GM23338 (cell line): ENCODE measurements around the gene STIM1. TPM values are rescaled to one million over a fixed set of nuclear protein-coding genes. Genes with fewer than 3 reads are reported as not detected.

ENCODE experiments used
- ATAC-seq: fragments of 200-7000 bp; cut with Tn5 transposase; 3 replicates; pipeline ENCODE4 v1.9.1; 2020
- DNase-seq: peaks from one replicate; pipeline ENCODE4 v3.0.0-alpha.2; 2015; ENCODE audit warnings: low spot score
- H2AFZ ChIP-seq: fragments of 200-600 bp; sonication (generic); 2 replicates; pipeline ENCODE4 v1.8.0; 2016; ENCODE audit warnings: antibody characterized with exemption, mild to moderate bottlenecking, moderate library complexity
- H3F3A ChIP-seq: fragments of 200-600 bp; sonication (generic); replicated peaks from 2 replicates; pipeline ENCODE4 v1.8.0; 2017; ENCODE audit warnings: antibody characterized with exemption, mixed run types, low read depth
- H3K27ac ChIP-seq: fragments of 200-600 bp; sonication (generic); 2 replicates; pipeline ENCODE4 v1.6.1; 2016; ENCODE audit warnings: low read depth
- H3K27me3 ChIP-seq: fragments of 200-600 bp; sonication (generic); 2 replicates; pipeline ENCODE4 v1.8.0; 2016; ENCODE audit warnings: mild to moderate bottlenecking, mixed run types, moderate library complexity; ENCODE audit not compliant: insufficient read depth
- H3K36me3 ChIP-seq: fragments of 200-600 bp; sonication (generic); 2 replicates; pipeline ENCODE4 v1.8.0; 2016; ENCODE audit warnings: mild to moderate bottlenecking; ENCODE audit not compliant: insufficient read depth
- H3K4me1 ChIP-seq: fragments of 200-600 bp; sonication (generic); 2 replicates; pipeline ENCODE4 v1.8.0; 2016; ENCODE audit warnings: mild to moderate bottlenecking, moderate library complexity; ENCODE audit not compliant: insufficient read depth
- H3K4me2 ChIP-seq: fragments of 200-600 bp; sonication (generic); 2 replicates; pipeline ENCODE4 v1.7.1; 2017; ENCODE audit warnings: mixed run types
- H3K4me3 ChIP-seq: fragments of 200-600 bp; sonication (generic); 2 replicates; pipeline ENCODE4 v1.6.1; 2016; ENCODE audit warnings: mixed run types
- H3K79me2 ChIP-seq: fragments of 200-600 bp; sonication (generic); replicated peaks from 2 replicates; pipeline ENCODE4 v1.8.0; 2017; ENCODE audit warnings: mild to moderate bottlenecking; ENCODE audit not compliant: insufficient read depth
- H3K9me2 ChIP-seq: fragments of 200-600 bp; sonication (generic); 2 replicates; pipeline ENCODE4 v1.8.0; 2017; ENCODE audit not compliant: insufficient read depth
- H4K20me1 ChIP-seq: fragments of 200-600 bp; sonication (generic); replicated peaks from 2 replicates; pipeline ENCODE4 v1.8.0; 2017; ENCODE audit warnings: mild to moderate bottlenecking; ENCODE audit not compliant: insufficient read depth
- H3K27ac Mint-ChIP-seq: 2 replicates; pipeline ENCODE4 v1.8.0; 2020; ENCODE audit warnings: inconsistent platforms, mild to moderate bottlenecking, moderate library complexity, mixed read lengths
- H3K27me3 Mint-ChIP-seq: 3 replicates; pipeline ENCODE4 v1.8.0; 2022; ENCODE audit warnings: low read depth, mild to moderate bottlenecking, moderate library complexity, mixed read lengths, inconsistent platforms; ENCODE audit not compliant: insufficient read depth, poor library complexity
- H3K36me3 Mint-ChIP-seq: 3 replicates; pipeline ENCODE4 v1.8.0; 2021; ENCODE audit warnings: low read depth, mild to moderate bottlenecking, inconsistent platforms, moderate library complexity, mixed read lengths
- H3K4me1 Mint-ChIP-seq: 3 replicates; pipeline ENCODE4 v1.8.0; 2020; ENCODE audit warnings: mild to moderate bottlenecking, inconsistent platforms, mixed read lengths
- H3K4me3 Mint-ChIP-seq: 3 replicates; pipeline ENCODE4 v1.8.0; 2021; ENCODE audit warnings: moderate library complexity, mild to moderate bottlenecking, inconsistent platforms, mixed read lengths
- H3K9me3 Mint-ChIP-seq: 3 replicates; pipeline ENCODE4 v1.8.0; 2020; ENCODE audit warnings: moderate library complexity, mild to moderate bottlenecking, inconsistent platforms, mixed read lengths
- CREB1 ChIP-seq: fragments of 250-450 bp; sonication (Bioruptor Pico); IDR thresholded peaks from 2 replicates; pipeline ENCODE4 v1.5.0; 2020; ENCODE audit warnings: low read depth, mild to moderate bottlenecking, moderate library complexity
- EZH2 ChIP-seq: fragments of 200-600 bp; sonication (generic); IDR thresholded peaks from one replicate; pipeline ENCODE4 v1.8.0; 2017; ENCODE audit warnings: antibody characterized with exemption, mild to moderate bottlenecking, low read depth; ENCODE audit not compliant: unreplicated experiment
- EZH2phosphoT487 ChIP-seq: fragments of 200-600 bp; sonication (generic); IDR thresholded peaks from one replicate; pipeline ENCODE4 v1.8.1; 2018; ENCODE audit warnings: antibody characterized with exemption; ENCODE audit not compliant: unreplicated experiment
- JUNB ChIP-seq: IDR thresholded peaks from one replicate; pipeline ENCODE4 v1.6.1; 2016; ENCODE audit warnings: antibody characterized with exemption; ENCODE audit not compliant: unreplicated experiment
- NANOG ChIP-seq: IDR thresholded peaks from 2 replicates; pipeline ENCODE4 v1.6.1; 2016; ENCODE audit warnings: antibody characterized with exemption, borderline replicate concordance
- POLR2AphosphoS5 ChIP-seq: IDR thresholded peaks from 2 replicates; pipeline ENCODE4 v1.6.1; 2016; ENCODE audit warnings: antibody characterized with exemption, low read depth
- STAT1 ChIP-seq: IDR thresholded peaks from one replicate; pipeline ENCODE4 v1.6.1; 2016; ENCODE audit warnings: antibody characterized with exemption; ENCODE audit not compliant: unreplicated experiment
- ZNF114 ChIP-seq: fragments of 250-450 bp; sonication (Bioruptor Pico); IDR thresholded peaks from 2 replicates; pipeline ENCODE4 v1.5.0; 2020; ENCODE audit warnings: mild to moderate bottlenecking, moderate library complexity
- ZNF331 ChIP-seq: fragments of 250-450 bp; sonication (Bioruptor Pico); IDR thresholded peaks from 2 replicates; pipeline ENCODE4 v1.5.0; 2020; ENCODE audit warnings: low read depth, mild to moderate bottlenecking, moderate library complexity
- polyA plus RNA-seq: library from polyadenylated mRNA; unstranded; fragments of >200 nt; fragmentation: Nextera tagmentation; extraction: Ambion mirVana; gene quantifications from 2 replicates; pipeline ENCODE4 v1.2.1, GENCODE V29; 2016
- total RNA-seq: library from RNA; depleted of rRNA; stranded (reverse); fragments of >200 nt; shearing (Covaris generic); gene quantifications from 2 replicates; pipeline ENCODE4 v1.2.3, GENCODE V29; 2014
- TF ChIP-seq, protein P1 (sequence below): fragments of 250-450 bp; sonication (Bioruptor Pico); IDR thresholded peaks from 2 replicates; pipeline ENCODE4 v1.5.0; 2020; ENCODE audit warnings: mild to moderate bottlenecking, moderate library complexity
- TF ChIP-seq, protein P2 (sequence below): IDR thresholded peaks from 2 replicates; pipeline ENCODE4 v1.6.1; 2016; ENCODE audit warnings: antibody characterized with exemption
- TF ChIP-seq, protein P3 (sequence below): IDR thresholded peaks from one replicate; pipeline ENCODE4 v1.6.1; 2018; ENCODE audit warnings: antibody characterized with exemption; ENCODE audit not compliant: unreplicated experiment
- TF ChIP-seq, protein P4 (sequence below), 2 experiments: fragments of 200-600 bp in 1 of 2; sonication (generic) in 1 of 2; conservative IDR thresholded peaks; 2 replicates each; pipeline versions ENCODE4 v1.5.1 to v1.6.1; 2016 to 2017; ENCODE audit warnings: antibody characterized with exemption in 2 of 2, low read depth in 2 of 2, mild to moderate bottlenecking in 2 of 2, moderate library complexity in 1 of 2

Gene STIM1
- total and polyA plus RNA-seq, 2 experiments from 2014 or later = 3.5 to 14.0 TPM

DNA sequence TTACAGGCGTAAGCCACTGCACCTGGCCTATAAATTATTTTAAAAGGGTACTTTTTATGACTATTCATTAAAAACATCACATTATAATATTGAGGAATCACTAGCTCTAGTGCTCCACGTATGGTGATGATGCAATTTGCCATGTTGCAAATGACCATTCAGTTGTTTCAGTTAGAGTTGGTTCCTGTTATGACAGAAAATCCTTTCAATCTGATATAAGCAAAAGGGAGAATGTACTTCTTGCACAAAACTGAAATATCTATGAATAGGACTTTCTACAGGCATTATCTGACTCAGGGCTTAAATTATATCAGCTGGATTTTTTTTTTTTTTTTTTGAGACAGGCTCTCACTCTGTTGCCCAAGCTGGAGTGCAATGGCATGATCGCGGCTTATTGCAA is 193.5 kb downstream of the STIM1 start:
- no peaks in the 10 kb centered on the region; the same call in 1 of the 2 replicates for H4K20me1 ChIP-seq
- no peaks in the 10 kb centered on the region for H3K79me2 ChIP-seq
- DNase-seq = no peak
- no peaks in the 10 kb centered on the region for H3K9me2 ChIP-seq
- Mint-ChIP-seq H3K9me3 (no peaks in the 10 kb centered on the region; the same call in 2 of the 3 replicates), H3K4me3 (no peak overlapping the region), H3K36me3 (0 out of 3 replicates have a peak, but pooled peaks cover 4% of the 10 kb centered on the region), H3K27ac (no peak overlapping the region), H3K4me1 (no peaks in the 10 kb centered on the region), H3K27me3 (peaks cover 4% of the 10 kb centered on the region)
- no peak overlapping the region for H2AFZ ChIP-seq
- H3K4me2 ChIP-seq = no peak overlapping the region
- no peak overlapping the region for H3K27ac ChIP-seq
- no peak for ATAC-seq
- H3K4me1 ChIP-seq = no peaks in the 10 kb centered on the region
- no peaks in the 10 kb centered on the region for H3K36me3 ChIP-seq
- H3K4me3 ChIP-seq = no peak overlapping the region
- TF ChIP-seq STAT1 (no peak), NANOG (no peak), EZH2 (no peak), EZH2phosphoT487 (no peak), POLR2AphosphoS5 (no peak), ZNF331 (no peak), ZNF114 (CRISPR knock-in tag) (no peak), JUNB (no peak), CREB1 (CRISPR knock-in tag) (no peak)
- TF ChIP-seq, protein P1, sequence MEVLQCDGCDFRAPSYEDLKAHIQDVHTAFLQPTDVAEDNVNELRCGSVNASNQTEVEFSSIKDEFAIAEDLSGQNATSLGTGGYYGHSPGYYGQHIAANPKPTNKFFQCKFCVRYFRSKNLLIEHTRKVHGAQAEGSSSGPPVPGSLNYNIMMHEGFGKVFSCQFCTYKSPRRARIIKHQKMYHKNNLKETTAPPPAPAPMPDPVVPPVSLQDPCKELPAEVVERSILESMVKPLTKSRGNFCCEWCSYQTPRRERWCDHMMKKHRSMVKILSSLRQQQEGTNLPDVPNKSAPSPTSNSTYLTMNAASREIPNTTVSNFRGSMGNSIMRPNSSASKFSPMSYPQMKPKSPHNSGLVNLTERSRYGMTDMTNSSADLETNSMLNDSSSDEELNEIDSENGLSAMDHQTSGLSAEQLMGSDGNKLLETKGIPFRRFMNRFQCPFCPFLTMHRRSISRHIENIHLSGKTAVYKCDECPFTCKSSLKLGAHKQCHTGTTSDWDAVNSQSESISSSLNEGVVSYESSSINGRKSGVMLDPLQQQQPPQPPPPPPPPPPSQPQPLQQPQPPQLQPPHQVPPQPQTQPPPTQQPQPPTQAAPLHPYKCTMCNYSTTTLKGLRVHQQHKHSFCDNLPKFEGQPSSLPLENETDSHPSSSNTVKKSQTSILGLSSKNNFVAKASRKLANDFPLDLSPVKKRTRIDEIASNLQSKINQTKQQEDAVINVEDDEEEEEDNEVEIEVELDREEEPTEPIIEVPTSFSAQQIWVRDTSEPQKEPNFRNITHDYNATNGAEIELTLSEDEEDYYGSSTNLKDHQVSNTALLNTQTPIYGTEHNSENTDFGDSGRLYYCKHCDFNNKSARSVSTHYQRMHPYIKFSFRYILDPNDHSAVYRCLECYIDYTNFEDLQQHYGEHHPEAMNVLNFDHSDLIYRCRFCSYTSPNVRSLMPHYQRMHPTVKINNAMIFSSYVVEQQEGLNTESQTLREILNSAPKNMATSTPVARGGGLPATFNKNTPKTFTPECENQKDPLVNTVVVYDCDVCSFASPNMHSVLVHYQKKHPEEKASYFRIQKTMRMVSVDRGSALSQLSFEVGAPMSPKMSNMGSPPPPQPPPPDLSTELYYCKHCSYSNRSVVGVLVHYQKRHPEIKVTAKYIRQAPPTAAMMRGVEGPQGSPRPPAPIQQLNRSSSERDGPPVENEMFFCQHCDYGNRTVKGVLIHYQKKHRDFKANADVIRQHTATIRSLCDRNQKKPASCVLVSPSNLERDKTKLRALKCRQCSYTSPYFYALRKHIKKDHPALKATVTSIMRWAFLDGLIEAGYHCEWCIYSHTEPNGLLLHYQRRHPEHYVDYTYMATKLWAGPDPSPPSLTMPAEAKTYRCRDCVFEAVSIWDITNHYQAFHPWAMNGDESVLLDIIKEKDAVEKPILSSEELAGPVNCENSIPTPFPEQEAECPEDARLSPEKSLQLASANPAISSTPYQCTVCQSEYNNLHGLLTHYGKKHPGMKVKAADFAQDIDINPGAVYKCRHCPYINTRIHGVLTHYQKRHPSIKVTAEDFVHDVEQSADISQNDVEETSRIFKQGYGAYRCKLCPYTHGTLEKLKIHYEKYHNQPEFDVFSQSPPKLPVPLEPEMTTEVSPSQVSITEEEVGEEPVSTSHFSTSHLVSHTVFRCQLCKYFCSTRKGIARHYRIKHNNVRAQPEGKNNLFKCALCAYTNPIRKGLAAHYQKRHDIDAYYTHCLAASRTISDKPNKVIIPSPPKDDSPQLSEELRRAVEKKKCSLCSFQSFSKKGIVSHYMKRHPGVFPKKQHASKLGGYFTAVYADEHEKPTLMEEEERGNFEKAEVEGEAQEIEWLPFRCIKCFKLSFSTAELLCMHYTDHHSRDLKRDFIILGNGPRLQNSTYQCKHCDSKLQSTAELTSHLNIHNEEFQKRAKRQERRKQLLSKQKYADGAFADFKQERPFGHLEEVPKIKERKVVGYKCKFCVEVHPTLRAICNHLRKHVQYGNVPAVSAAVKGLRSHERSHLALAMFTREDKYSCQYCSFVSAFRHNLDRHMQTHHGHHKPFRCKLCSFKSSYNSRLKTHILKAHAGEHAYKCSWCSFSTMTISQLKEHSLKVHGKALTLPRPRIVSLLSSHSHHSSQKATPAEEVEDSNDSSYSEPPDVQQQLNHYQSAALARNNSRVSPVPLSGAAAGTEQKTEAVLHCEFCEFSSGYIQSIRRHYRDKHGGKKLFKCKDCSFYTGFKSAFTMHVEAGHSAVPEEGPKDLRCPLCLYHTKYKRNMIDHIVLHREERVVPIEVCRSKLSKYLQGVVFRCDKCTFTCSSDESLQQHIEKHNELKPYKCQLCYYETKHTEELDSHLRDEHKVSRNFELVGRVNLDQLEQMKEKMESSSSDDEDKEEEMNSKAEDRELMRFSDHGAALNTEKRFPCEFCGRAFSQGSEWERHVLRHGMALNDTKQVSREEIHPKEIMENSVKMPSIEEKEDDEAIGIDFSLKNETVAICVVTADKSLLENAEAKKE = no peak
- TF ChIP-seq, protein P2, sequence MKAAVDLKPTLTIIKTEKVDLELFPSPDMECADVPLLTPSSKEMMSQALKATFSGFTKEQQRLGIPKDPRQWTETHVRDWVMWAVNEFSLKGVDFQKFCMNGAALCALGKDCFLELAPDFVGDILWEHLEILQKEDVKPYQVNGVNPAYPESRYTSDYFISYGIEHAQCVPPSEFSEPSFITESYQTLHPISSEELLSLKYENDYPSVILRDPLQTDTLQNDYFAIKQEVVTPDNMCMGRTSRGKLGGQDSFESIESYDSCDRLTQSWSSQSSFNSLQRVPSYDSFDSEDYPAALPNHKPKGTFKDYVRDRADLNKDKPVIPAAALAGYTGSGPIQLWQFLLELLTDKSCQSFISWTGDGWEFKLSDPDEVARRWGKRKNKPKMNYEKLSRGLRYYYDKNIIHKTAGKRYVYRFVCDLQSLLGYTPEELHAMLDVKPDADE = no peak
- TF ChIP-seq, protein P3, sequence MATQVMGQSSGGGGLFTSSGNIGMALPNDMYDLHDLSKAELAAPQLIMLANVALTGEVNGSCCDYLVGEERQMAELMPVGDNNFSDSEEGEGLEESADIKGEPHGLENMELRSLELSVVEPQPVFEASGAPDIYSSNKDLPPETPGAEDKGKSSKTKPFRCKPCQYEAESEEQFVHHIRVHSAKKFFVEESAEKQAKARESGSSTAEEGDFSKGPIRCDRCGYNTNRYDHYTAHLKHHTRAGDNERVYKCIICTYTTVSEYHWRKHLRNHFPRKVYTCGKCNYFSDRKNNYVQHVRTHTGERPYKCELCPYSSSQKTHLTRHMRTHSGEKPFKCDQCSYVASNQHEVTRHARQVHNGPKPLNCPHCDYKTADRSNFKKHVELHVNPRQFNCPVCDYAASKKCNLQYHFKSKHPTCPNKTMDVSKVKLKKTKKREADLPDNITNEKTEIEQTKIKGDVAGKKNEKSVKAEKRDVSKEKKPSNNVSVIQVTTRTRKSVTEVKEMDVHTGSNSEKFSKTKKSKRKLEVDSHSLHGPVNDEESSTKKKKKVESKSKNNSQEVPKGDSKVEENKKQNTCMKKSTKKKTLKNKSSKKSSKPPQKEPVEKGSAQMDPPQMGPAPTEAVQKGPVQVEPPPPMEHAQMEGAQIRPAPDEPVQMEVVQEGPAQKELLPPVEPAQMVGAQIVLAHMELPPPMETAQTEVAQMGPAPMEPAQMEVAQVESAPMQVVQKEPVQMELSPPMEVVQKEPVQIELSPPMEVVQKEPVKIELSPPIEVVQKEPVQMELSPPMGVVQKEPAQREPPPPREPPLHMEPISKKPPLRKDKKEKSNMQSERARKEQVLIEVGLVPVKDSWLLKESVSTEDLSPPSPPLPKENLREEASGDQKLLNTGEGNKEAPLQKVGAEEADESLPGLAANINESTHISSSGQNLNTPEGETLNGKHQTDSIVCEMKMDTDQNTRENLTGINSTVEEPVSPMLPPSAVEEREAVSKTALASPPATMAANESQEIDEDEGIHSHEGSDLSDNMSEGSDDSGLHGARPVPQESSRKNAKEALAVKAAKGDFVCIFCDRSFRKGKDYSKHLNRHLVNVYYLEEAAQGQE = no peak
- TF ChIP-seq, protein P4, sequence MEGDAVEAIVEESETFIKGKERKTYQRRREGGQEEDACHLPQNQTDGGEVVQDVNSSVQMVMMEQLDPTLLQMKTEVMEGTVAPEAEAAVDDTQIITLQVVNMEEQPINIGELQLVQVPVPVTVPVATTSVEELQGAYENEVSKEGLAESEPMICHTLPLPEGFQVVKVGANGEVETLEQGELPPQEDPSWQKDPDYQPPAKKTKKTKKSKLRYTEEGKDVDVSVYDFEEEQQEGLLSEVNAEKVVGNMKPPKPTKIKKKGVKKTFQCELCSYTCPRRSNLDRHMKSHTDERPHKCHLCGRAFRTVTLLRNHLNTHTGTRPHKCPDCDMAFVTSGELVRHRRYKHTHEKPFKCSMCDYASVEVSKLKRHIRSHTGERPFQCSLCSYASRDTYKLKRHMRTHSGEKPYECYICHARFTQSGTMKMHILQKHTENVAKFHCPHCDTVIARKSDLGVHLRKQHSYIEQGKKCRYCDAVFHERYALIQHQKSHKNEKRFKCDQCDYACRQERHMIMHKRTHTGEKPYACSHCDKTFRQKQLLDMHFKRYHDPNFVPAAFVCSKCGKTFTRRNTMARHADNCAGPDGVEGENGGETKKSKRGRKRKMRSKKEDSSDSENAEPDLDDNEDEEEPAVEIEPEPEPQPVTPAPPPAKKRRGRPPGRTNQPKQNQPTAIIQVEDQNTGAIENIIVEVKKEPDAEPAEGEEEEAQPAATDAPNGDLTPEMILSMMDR (conservative IDR thresholded peaks at IDR 0.05; ENCODE audit: low read depth in 2 of 2) = no peak
- no peaks in the 10 kb centered on the region for H3F3A ChIP-seq
- no peaks in the 10 kb centered on the region for H3K27me3 ChIP-seq
